Loucy (cell line): ENCODE data around the gene NEK7.

Experiments used
- H2AFZ ChIP-seq: fragments of 200-600 bp; sonication (generic); 2 replicates; pipeline ENCODE4 v1.6.0; 2016; ENCODE audit warnings: antibody characterized with exemption, mild to moderate bottlenecking, low read length, moderate library complexity
- H3F3A ChIP-seq: fragments of 200-600 bp; 2 replicates; pipeline ENCODE4 v1.6.0; 2016; ENCODE audit warnings: antibody characterized with exemption, low read depth, mild to moderate bottlenecking
- H3K27me3 ChIP-seq: fragments of 200-600 bp; sonication (generic); 2 replicates; pipeline ENCODE4 v1.6.1; 2014; ENCODE audit warnings: low read length, mild to moderate bottlenecking; ENCODE audit not compliant: insufficient read depth, poor library complexity, severe bottlenecking
- H3K36me3 ChIP-seq: fragments of 200-600 bp; sonication (generic); 2 replicates; pipeline ENCODE4 v1.6.1; 2016; ENCODE audit warnings: low read length; ENCODE audit not compliant: insufficient read depth
- H3K4me1 ChIP-seq: fragments of 200-600 bp; sonication (generic); 2 replicates; pipeline ENCODE4 v1.5.1; 2014; ENCODE audit warnings: low read length, mild to moderate bottlenecking; ENCODE audit not compliant: insufficient read depth, poor library complexity, severe bottlenecking
- H3K4me2 ChIP-seq: fragments of 200-600 bp; sonication (generic); 2 replicates; pipeline ENCODE4 v1.6.0; 2014; ENCODE audit warnings: antibody characterized with exemption, low read length, low read depth, mild to moderate bottlenecking; ENCODE audit not compliant: poor library complexity, severe bottlenecking
- H3K4me3 ChIP-seq: fragments of 200-600 bp; sonication (generic); 2 replicates; pipeline ENCODE4 v1.5.1; 2014; ENCODE audit warnings: low read length, mild to moderate bottlenecking, mixed read lengths; ENCODE audit not compliant: poor library complexity, severe bottlenecking
- H3K79me2 ChIP-seq: fragments of 200-600 bp; sonication (generic); 2 replicates; pipeline ENCODE4 v1.6.1; 2014; ENCODE audit warnings: low read length; ENCODE audit not compliant: insufficient read depth
- H3K9ac ChIP-seq: fragments of 200-600 bp; sonication (generic); 2 replicates; pipeline ENCODE4 v1.6.0; 2014; ENCODE audit warnings: mild to moderate bottlenecking, low read depth, low read length, moderate library complexity; ENCODE audit not compliant: poor library complexity, severe bottlenecking
- H3K9me2 ChIP-seq: fragments of 200-600 bp; sonication (generic); replicated peaks from 2 replicates; pipeline ENCODE4 v1.6.1; 2016; ENCODE audit warnings: low read depth, low read length, mixed read lengths
- H3K9me3 ChIP-seq: fragments of 200-600 bp; sonication (generic); 2 replicates; pipeline ENCODE4 v1.6.1; 2014; ENCODE audit warnings: mild to moderate bottlenecking, antibody characterized with exemption, low read length, low read depth; ENCODE audit not compliant: insufficient read depth
- H4K20me1 ChIP-seq: fragments of 200-600 bp; sonication (generic); 2 replicates; pipeline ENCODE4 v1.6.0; 2014; ENCODE audit warnings: antibody characterized with exemption, low read length, mild to moderate bottlenecking; ENCODE audit not compliant: insufficient read depth, poor library complexity, severe bottlenecking
- CTCF ChIP-seq: fragments of 200-600 bp; sonication (generic); conservative IDR thresholded peaks from 2 replicates; pipeline ENCODE4 v1.5.1; 2014; ENCODE audit warnings: mild to moderate bottlenecking, antibody characterized with exemption, low read length
- EZH2phosphoT487 ChIP-seq: fragments of 200-600 bp; IDR thresholded peaks from 2 replicates; pipeline ENCODE4 v1.6.1; 2018; ENCODE audit warnings: antibody characterized with exemption, mild to moderate bottlenecking, moderate library complexity, borderline replicate concordance

NEK7 gene

GRCh38 chr1:198370996-198371395 is 214.2 kb downstream of the NEK7 start:
- H3K27me3 ChIP-seq = no peaks in the 10 kb centered on the region
- H3K9me2 ChIP-seq = no peaks in the 10 kb centered on the region
- no peak overlapping the region for H3K9ac ChIP-seq
- no peaks in the 10 kb centered on the region for H3K4me1 ChIP-seq
- no peaks in the 10 kb centered on the region for H3K79me2 ChIP-seq
- H3K36me3 ChIP-seq = no peaks in the 10 kb centered on the region
- H3K4me2 ChIP-seq = no peak overlapping the region
- H2AFZ ChIP-seq = no peak overlapping the region
- TF ChIP-seq CTCF = no peak
- TF ChIP-seq EZH2phosphoT487 = no peak
- no peaks in the 10 kb centered on the region for H4K20me1 ChIP-seq
- H3F3A ChIP-seq = no peaks in the 10 kb centered on the region
- H3K4me3 ChIP-seq = no peak overlapping the region
- no peaks in the 10 kb centered on the region; the same call in 1 of the 2 replicates for H3K9me3 ChIP-seq
